Measurements from ENCODE around the gene UBL3.

UBL3 gene

DNA sequence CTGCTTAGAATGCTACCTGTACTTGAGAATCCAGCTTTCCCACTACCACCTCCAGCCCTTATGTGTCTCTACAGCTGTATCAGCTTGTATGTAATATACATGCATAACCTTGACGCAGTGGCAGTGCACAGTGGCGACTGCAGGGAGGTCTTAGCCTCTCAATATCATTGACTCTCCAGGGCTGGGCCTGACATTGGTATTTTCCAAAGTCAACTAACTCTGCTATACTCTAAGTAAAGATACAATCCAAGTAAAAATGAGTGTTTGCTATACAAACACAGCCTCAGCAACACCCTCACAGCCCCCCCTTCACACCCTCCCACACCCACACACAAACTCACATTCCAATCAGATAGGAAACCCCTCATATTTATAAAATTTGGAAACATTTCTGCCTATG lies 6.7 kb upstream of the UBL3 start:
- no peak for DNase-seq (ENCODE audit: low read depth in 2 of 2)

DNA sequence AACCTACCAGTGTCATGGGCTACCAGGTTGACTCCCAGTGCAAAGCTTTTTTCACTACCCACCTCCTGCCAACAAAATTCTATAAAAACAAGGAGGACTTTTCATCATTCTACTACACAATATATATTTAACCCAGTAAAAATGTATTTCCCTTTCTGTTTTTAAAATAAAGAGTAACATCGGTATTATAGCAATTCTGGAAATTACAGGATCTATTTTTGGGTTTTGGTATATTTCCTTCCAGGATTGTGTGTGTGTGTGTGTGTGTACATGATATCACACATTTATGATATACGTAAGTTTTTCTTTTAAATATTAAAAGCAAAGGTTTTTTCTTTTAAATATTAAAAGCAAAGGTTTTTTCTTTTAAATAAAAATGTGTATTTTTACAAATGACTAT lies 6.0 kb upstream of the UBL3 start:
- DNase-seq (ENCODE audit: low read depth in 2 of 2) = no peak

GRCh38 chr13:29855784-29856183 lies 5.4 kb upstream of the UBL3 start:
- no peak for DNase-seq (ENCODE audit: low read depth in 2 of 2)

- DNase-seq (ENCODE audit: low read depth in 2 of 2) = no peak
Observed at GRCh38 chr13:29855009-29855408, 4.6 kb upstream of the UBL3 start.

GRCh38 chr13:29853131-29853530 lies 2.7 kb upstream of the UBL3 start:
- DNase-seq (ENCODE audit: low read depth in 2 of 2) = no peak

GRCh38 chr13:29852472-29853054 lies 2.1 kb upstream of the UBL3 start:
- DNase-seq (ENCODE audit: low read depth in 2 of 2) = no peak

- DNase-seq (ENCODE audit: low read depth in 2 of 2) = peak; percentile 10 to 15
Observed at GRCh38 chr13:29849731-29850212, 645 bp downstream of the UBL3 start.

DNA sequence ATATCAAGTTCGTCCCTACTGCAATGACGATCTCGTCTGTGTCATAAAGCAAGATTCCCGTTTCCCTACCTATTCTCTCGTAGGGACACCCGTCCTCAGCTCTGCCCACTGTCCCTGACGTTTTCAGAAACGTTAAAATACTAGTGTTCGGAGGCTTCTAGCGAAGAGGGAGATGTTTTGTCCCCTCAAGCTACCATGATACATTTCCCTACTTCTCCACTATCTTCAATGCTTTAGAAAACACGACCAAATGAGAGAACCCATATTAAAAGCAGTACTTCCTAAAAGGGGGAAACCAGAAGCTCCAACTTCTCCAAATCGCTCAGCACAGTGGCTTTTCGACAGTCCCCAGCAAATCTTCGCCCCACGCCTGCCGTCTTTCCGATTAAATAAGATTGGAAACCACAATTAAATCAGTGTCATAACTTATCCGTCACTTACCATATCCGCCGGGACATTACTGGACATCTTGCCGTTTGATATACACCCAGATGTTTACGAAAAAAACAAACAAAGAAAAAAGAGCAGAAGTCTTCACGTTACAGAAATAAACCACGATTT lies 1.3 kb downstream of the UBL3 start:
- no peak for DNase-seq (ENCODE audit: low read depth in 2 of 2)

DNA sequence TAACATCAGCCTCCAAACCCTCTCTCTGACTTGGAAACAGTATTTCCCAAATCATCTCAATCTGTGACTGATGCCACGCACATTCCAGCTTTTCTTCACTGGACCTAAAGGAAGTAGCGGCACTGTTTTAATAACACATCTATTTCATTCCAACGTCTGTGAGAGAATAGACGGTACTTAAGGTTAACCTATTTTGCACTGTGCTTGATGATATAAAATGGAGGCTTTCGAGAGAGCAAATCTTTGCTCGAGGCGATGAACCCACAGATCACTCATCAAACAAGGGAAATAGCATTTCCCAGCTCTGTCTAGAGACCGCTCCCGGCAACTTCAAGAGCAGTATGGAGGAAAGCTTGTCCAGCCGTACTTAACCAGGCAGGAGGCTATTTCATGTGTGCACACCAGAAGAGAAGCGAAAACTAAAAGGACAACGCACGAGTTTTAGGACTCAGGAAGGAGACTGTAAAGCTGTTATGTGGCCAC lies 2.9 kb downstream of the UBL3 start:
- DNase-seq (ENCODE audit: low read depth in 2 of 2) = no peak

DNA sequence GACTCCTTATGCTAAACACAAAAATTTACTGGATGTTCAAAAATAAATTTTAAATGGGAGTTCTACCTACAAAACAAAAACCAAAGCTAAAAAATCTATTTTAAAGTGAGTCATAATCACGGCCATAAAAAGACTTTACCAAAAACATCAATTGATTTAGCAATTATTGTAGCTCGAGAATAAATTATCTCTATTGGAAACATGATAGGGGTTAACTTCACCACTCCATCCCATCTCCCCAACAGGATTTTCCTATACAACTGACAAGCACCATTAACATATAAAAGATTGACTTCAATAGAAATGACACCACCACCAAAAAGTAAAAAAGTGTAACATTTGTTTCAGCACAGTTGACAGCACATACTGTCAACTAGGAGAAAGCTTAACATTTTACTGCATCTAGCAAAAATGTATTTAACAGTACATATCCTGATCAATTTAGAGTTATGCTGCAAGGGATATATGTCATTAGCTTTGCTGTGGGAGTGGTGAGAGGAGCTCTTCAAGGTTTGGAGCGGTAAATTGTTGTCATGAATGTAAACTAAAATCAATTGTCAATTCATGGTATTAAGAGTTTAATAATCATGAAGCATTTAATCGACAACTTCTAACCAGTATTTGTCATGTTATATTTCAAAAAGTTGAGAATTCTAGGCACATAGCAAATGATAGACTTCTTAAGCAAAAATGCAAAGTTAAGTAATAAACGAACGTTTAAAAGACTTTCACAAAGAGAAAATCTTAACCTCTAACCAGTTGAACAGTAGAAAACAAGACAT lies 3.8 kb downstream of the UBL3 start:
- no peak for DNase-seq (ENCODE audit: low read depth in 2 of 2)

DNA sequence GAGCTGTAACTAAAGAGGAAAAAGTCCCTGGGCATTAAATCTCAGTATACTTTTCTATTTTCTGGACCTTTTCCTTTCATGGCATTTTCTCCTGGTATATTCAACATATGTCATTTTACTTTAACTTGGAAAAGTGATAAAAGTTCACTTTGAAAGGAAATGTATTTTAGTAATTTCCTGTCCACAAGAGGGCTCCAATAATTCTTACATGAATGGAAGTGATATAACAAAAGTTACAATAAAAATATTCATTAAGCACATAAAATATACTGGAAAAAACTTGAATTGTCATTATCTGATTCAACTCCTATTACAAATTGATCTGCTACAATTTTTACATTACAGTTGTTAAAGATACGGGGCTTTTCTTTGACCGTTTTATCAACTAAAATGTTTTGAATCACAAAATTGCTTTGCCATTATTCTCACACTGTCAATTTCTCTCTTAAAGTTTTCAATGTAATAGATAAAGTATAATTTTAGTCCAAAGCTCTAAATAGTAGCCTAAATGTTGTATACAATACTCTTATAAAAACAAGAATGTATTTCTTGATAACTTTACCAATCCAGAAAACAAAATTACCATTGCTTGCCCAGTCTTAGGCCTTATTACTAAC lies 4.9 kb downstream of the UBL3 start:
- no peak for DNase-seq (ENCODE audit: low read depth in 2 of 2)

DNA sequence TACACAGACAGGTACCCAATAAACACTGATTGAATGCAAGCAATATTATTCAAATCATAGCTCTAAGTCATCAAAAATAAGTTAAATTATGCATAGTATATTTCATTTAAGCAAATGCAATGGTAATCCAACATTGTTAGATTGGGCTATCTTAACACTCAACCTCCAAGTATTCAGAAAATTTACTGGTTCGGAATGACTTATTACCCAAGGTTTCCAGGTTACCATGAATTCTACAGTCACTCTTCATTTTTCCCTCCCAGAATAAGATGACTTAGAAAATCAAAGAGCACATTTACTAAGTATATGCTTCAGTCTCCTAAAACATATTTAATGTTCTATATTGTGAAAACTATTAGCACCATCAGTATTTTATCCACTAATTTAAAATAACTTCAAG lies 6.0 kb downstream of the UBL3 start:
- no peak for DNase-seq (ENCODE audit: low read depth in 2 of 2)

GRCh38 chr13:29840585-29840984 lies 9.8 kb downstream of the UBL3 start:
- DNase-seq (ENCODE audit: low read depth in 2 of 2) = no peak

- DNase-seq (ENCODE audit: low read depth in 2 of 2) = no peak
Observed at GRCh38 chr13:29835280-29836061, 14.9 kb downstream of the UBL3 start.

DNA sequence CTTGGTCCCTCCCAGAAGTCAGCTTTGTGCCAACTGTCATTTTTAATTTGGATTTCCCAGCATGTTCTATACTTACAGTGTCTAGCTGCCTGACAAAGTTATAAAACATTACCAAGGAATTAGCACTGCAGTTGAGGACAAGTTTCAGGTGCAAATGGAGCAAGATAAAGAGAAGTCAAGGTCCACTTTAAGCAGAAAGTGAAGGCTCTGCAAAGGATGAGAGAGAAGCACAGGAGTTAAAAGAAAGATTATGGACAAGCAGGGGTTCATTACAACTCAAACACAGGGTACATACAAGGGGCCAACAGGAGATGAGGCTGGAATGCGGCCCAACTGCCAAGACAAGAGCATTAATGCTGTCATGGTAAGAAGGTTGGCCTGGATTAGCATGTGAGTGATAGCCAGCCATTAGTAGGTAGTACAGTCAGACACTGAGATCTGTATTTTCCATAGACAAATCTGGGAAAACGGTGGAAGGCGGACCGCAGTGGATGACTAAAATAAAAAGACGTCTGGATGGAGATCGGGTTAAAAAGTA lies 17.6 kb downstream of the UBL3 start:
- DNase-seq (ENCODE audit: low read depth in 2 of 2) = no peak

DNA sequence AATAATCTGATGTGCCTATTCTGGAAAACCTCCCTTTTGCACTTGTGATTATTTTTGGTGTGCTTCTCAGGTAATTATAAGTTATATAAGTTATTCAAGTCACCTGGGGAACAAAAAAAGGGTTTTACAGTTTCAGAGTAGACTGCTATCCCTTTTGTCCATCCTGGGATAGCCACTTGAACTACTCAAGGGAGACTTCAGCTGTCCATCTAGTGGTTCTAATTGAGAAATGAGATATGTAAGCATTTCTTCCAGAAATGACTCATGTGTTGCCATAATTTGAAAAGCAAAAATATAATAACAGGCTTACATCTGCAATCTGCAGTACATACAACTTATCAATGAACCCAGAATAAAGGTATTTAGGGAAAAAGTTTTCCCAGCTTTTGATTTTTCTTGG lies 20.4 kb downstream of the UBL3 start:
- no peak for DNase-seq (ENCODE audit: low read depth in 2 of 2)

DNA sequence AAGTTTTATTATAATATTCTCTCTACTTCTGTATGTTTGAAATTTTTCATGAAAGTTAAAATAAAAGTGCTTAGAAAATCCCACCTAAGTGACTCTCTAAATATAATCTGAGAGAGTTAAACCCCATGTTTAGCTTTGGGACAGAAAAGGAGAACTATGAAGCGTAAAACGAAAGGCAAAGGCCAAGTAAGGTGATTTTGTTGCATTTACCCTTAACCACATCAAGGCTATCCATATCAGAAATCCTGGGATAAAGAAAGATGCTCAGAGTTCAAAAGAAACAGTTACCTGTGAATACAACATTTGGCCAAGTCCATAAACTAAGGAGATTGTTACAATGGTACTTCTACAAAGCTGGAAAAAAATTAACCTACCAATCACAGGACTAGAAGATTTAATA lies 31.3 kb downstream of the UBL3 start:
- DNase-seq (ENCODE audit: low read depth in 2 of 2) = no peak

DNA sequence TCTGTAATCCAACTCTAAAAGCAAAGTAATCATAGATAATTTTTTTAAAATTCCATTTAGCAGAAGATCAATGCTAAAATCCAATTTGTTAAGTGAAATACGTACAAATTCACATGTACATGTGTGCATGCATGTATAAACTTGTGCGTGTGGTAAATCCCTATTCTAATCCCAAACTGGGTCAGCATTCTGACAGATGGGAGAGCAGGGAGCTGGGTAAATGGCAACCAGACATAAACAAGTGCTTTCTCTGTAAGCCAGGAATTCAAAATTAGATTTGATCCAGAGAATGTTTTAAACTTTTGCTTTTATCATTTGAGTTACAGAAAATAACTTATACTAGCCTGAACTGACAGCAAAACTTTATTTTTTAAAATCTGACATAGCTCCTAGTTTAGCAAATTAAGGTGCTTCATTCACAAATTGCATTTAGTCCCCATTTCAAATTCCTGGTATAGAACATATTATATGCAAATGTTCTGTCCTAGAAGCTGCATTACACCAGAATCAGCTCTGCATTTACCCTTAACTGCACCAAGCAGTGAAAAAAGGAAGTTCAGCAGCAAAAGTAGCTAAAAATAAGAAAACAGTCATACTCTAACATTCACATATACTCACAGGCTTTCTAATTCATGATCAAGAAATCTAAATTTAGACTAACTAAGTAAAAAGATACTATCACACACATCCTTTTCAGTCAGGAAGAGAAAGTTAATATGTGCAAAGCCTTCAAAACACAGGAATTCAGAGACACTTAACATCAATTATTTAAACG lies 32.6 kb downstream of the UBL3 start:
- no peak for DNase-seq (ENCODE audit: low read depth in 2 of 2)

GRCh38 chr13:29816715-29817114 lies 33.7 kb downstream of the UBL3 start:
- no peak for DNase-seq (ENCODE audit: low read depth in 2 of 2)

- DNase-seq (ENCODE audit: low read depth in 2 of 2) = no peak
Observed at GRCh38 chr13:29815336-29815735, 35.1 kb downstream of the UBL3 start.

DNA sequence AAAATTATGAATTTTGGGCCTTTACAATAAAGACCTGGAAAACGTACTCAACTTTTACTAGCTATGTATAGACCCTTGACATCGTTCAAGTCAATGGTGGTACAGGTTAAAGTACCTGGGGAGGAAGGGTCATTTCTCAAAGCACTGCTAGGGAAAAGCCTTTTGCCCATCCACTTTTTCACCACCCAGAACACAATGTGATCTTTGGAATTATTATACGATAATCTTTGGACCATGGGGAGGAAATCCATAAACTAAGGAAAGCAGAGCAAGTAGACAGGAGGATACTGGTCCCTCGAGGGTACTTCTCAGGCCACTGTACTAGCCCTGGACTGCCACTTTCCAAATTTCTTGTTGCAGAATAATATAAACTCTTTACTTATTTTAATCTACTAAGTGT lies 39.5 kb downstream of the UBL3 start:
- DNase-seq (ENCODE audit: low read depth in 2 of 2) = no peak
